NK-92 treated with Interleukin-12 subunit alpha and Interleukin-12 subunit beta, amount 100 ng/mL, for 24 hours (cell line): ENCODE results near the gene CYB5R4.

Source experiments
- DNase-seq: peaks from one replicate; lab custom pipeline; 2025; lab: John Stamatoyannopoulos, UW

Gene CYB5R4

GRCh38 chr6:83984411-83984810, 124.9 kb downstream of the CYB5R4 start:
- DNase-seq: no peak

- DNase-seq: no peak
These were observed 125.8 kb downstream of the CYB5R4 start for GRCh38 chr6:83985308-83985713.

GRCh38 chr6:83985715-83986114, 126.2 kb downstream of the CYB5R4 start:
- DNase-seq: no peak

GRCh38 chr6:83998021-83998584, 138.6 kb downstream of the CYB5R4 start:
- DNase-seq: no peak

GRCh38 chr6:84001119-84001518, 141.6 kb downstream of the CYB5R4 start:
- DNase-seq: no peak

- DNase-seq: no peak
These were observed 142.7 kb downstream of the CYB5R4 start for GRCh38 chr6:84002226-84002625.

GRCh38 chr6:84003131-84003530, 143.6 kb downstream of the CYB5R4 start:
- no peak for DNase-seq

GRCh38 chr6:84003654-84004053, 144.2 kb downstream of the CYB5R4 start:
- no peak for DNase-seq

- DNase-seq: no peak
These were observed 148.4 kb downstream of the CYB5R4 start for GRCh38 chr6:84007871-84008270.

GRCh38 chr6:84013354-84013753, 153.9 kb downstream of the CYB5R4 start:
- no peak for DNase-seq

GRCh38 chr6:84013931-84014330, 154.4 kb downstream of the CYB5R4 start:
- no peak for DNase-seq

- DNase-seq: no peak
These were observed 156.5 kb downstream of the CYB5R4 start for GRCh38 chr6:84016029-84016428.
